RWPE1 (cell line): Measurements from ENCODE around the gene ATP1A1.
A peak's percentile ranks its signal among the peaks of the same experiment; 100 is the strongest.

ENCODE experiments used
- CTCF ChIA-PET: fragments of 350-600 bp; sonication (Branson Sonifier 250); formaldehyde crosslinking; extraction: SDS; loops from one replicate; lab custom pipeline; 2021; lab: Yijun Ruan, JAX
- POLR2A ChIA-PET: fragments of 400-600 bp; formaldehyde crosslinking; extraction: SDS; loops from one replicate; lab custom pipeline; 2020; ENCODE audit warnings: antibody characterized with exemption; ENCODE audit not compliant: low non-redundant PET; lab: Yijun Ruan, JAX
- DNase-seq: peaks from one replicate; pipeline ENCODE4 v3.0.0; 2012; ENCODE audit warnings: low spot score
- H3K27ac ChIP-seq: fragments of 450-650 bp; 2 replicates; pipeline ENCODE4 v1.5.1; 2017
- CTCF ChIP-seq: fragments of 450-650 bp; conservative IDR thresholded peaks from 2 replicates; pipeline ENCODE4 v1.5.1; 2017; ENCODE audit warnings: low read depth, mild to moderate bottlenecking

ATP1A1 gene

GRCh38 chr1:116333171-116334014 lies 39.7 kb upstream of the ATP1A1 start:
- no peak for TF ChIP-seq CTCF
- DNase-seq: no peak
- ChIA-PET POLR2A (no interaction called here), CTCF (interaction anchor here (0.7 kb wide), 1 partner anchor 12 kb away, joined by 4 read pairs; no protein-coding TSS in a partner anchor)
- peak overlapping the region; percentile 15; the same call in 1 of the 2 replicates for H3K27ac ChIP-seq

GRCh38 chr1:116334015-116334547 lies 39.0 kb upstream of the ATP1A1 start:
- H3K27ac ChIP-seq: peak overlapping the region; percentile 15; the same call in 1 of the 2 replicates
- peak; percentile 31 for DNase-seq
- CTCF ChIA-PET: interaction anchor here (0.7 kb wide), 1 partner anchor 13 kb away, joined by 4 read pairs; no protein-coding TSS in a partner anchor

DNA sequence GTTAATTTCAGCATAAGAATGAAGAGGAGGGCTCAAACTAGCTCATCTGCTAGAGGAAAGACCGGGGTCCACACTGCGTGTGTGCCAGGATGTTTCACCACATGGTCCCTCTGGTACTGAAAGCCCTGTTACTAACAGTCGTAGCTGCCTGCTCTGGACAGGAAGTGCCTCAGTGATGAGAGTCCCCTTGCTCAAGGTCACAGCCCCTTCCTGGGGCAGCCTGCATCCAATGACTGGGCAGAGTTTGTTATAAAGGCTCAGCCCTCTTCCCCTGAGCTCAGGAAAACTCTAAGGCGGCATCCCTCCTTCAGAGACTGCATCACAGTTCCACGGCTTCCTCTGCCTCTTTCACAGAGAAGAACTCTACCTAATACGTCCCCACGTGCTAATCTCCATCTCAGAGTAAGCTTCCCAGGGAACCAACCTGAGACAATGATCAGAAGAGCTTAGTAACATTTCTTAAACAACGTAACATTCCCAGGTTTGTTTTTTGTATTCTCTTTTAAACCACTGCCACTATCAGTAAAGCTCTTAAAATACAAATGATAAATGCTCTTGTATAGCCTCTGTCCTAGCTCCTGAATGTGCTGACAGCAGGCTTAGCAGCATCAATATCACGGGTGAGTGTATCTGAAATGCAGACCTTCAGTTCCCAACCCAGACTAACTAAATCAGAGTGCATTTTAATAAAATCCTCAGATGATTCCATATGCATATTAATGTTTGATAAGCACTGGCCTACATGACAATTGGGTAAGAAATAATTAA lies 38.0 kb upstream of the ATP1A1 start:
- TF ChIP-seq CTCF: no peak
- DNase-seq: no peak
- CTCF ChIA-PET: interaction anchor here (0.6 kb wide), 1 partner anchor 162 kb away, joined by 3 read pairs; no protein-coding TSS in a partner anchor
- POLR2A ChIA-PET: no interaction called here
- H3K27ac ChIP-seq: no peak overlapping the region

More at GRCh38 chr1:116334015-116334547, 39.0 kb upstream of the ATP1A1 start:
- TF ChIP-seq CTCF: no peak
- POLR2A ChIA-PET: no interaction called here

DNA sequence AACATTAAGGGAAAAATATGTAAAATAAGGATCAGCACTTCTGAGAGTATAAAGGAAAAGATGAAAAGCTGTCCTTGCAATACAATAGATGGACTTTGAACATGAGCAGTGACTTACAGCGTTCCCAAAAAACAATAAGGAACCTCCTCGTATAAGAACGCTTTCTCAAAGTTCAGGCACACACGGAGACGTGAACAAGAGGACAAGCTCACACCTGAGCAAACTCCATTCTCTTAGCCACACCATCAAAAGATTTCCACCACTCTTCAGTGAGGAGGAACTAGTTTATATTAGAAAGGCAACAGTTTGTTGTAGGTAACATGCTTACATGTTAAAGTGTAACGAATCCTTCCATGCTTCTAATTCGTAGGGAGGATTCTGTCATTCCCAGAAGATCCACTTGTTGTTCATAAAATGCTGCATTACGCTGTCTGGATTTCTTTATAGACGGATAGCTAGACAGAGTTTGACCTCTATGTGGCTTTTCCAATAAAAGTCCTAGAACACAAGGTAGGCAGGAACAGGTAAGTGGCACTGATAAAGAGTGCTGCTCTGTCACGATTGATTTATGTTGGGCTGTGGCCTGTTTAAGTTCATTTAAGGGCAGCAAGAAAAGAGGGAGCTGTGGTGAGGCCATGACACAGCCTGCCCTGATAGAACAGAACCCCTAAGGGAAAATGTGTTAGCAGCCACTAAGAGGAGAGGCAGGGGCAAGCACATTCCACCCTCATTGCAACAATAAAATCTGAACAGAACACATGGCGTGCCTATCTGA lies 37.0 kb upstream of the ATP1A1 start:
- no peak for DNase-seq
- CTCF ChIA-PET: no interaction called here

DNA sequence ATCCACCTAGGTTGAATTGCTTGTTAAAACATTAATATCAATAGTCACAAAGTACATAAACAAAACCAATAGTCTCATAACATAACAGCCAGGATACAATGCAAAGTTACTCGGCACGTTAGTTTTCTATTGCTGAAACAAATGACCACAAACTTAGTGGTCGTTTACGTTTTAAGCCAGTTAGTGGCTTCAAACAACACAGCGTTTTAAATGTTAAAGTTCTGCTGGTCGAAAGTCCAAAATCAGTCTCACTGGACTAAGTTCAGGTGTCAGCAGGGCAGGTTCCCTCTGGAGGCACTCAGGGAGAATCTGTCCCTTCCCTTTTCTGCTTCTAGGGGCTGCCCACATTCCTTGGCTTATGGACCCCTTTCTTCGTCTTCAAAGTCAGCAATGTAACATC lies 35.6 kb upstream of the ATP1A1 start:
- CTCF ChIA-PET: no interaction called here
- DNase-seq: no peak
- POLR2A ChIA-PET: no interaction called here
- no peak for TF ChIP-seq CTCF
- no peak overlapping the region for H3K27ac ChIP-seq

More for the DNA sequence above, 37.0 kb upstream of the ATP1A1 start:
- H3K27ac ChIP-seq: no peak overlapping the region
- TF ChIP-seq CTCF: no peak
- POLR2A ChIA-PET: no interaction called here
